Left colon (tissue), 2 donors: Measurements from ENCODE around the gene ZNF423. TPM values are rescaled to one million over a fixed set of nuclear protein-coding genes. Genes with fewer than 3 reads are reported as not detected.

Experiments
- ATAC-seq: fragments of 200-7000 bp; cut with Tn5 transposase; one replicate; pipeline ENCODE4 v1.9.1; 2020; ENCODE audit warnings: mild to moderate bottlenecking, moderate library complexity
- DNase-seq, 2 donors: peaks; one replicate each; pipeline ENCODE4 v3.0.0-alpha.2; 2020
- intact Hi-C, 2 donors: fragments of 100-400 bp; cut with DNase I in 1 of 2; cut with micrococcal nuclease in 1 of 2; formaldehyde crosslinking; loops; one replicate each; pipeline versions ENCODE4 v1.11.2 to v1.14.0; 2022; cut with DNase I, micrococcal nuclease
- total RNA-seq, 2 donors: library from RNA; stranded (reverse); fragmentation: NEBNext Ultra II Directional; extraction: Animal tissue kit (Norgen Biotek cat#: 25700); gene quantifications; one replicate each; pipeline ENCODE4 v1.2.1, GENCODE V29; 2021
- donor health status: DM: no; HTN: no; CAD: no.
- donor health status: DM: yes; HTN: yes; CAD: no.

The ZNF423 gene
- total RNA-seq, 2 donors from 2014 or later: 8.2 to 10.5 TPM

- ATAC-seq (no peak), DNase-seq (no peak)
- intact Hi-C loops: no loop called here
Measured at GRCh38 chr16:49485663-49486062, 370.2 kb downstream of the ZNF423 start.

- no peak for ATAC-seq
- intact Hi-C loops: no loop called here
Measured at GRCh38 chr16:49484936-49485335, 371.0 kb downstream of the ZNF423 start.

GRCh38 chr16:49484451-49484849 lies 371.5 kb downstream of the ZNF423 start:
- intact Hi-C loops: no loop called here
- peak; percentile 66 to 74 for DNase-seq
- ATAC-seq: peak; percentile 100

More at GRCh38 chr16:49484936-49485335, 371.0 kb downstream of the ZNF423 start:
- DNase-seq: no peak

GRCh38 chr16:49483651-49484450 lies 372.1 kb downstream of the ZNF423 start:
- ATAC-seq: no peak
- DNase-seq: no peak
- intact Hi-C loops: no loop called here

- DNase-seq: no peak
- no peak for ATAC-seq
- intact Hi-C loops: no loop called here
Measured at GRCh38 chr16:49483251-49483650, 372.7 kb downstream of the ZNF423 start.

- ATAC-seq: no peak
- intact Hi-C loops: no loop called here
- DNase-seq: no peak
Measured at GRCh38 chr16:49482690-49483089, 373.2 kb downstream of the ZNF423 start.

GRCh38 chr16:49478616-49479015 lies 377.3 kb downstream of the ZNF423 start:
- intact Hi-C loops: no loop called here
- no peak for ATAC-seq
- no peak for DNase-seq

- ATAC-seq (no peak), DNase-seq (no peak)
- intact Hi-C loops: no loop called here
Measured at GRCh38 chr16:49478107-49478506, 377.8 kb downstream of the ZNF423 start.

- ATAC-seq: no peak
- intact Hi-C loops: no loop called here
Measured at GRCh38 chr16:49477250-49477895, 378.5 kb downstream of the ZNF423 start.

GRCh38 chr16:49474741-49475140 lies 381.2 kb downstream of the ZNF423 start:
- no peak for ATAC-seq
- intact Hi-C loops: no loop called here
- DNase-seq: peak in 1 of 2 donors; percentile 0

More at GRCh38 chr16:49477250-49477895, 378.5 kb downstream of the ZNF423 start:
- no peak for DNase-seq

GRCh38 chr16:49473773-49474172 lies 382.1 kb downstream of the ZNF423 start:
- no peak for DNase-seq

GRCh38 chr16:49473131-49473530 lies 382.8 kb downstream of the ZNF423 start:
- DNase-seq (no peak), ATAC-seq (no peak)
- intact Hi-C loops: no loop called here

More at GRCh38 chr16:49473773-49474172, 382.1 kb downstream of the ZNF423 start:
- no peak for ATAC-seq
- intact Hi-C loops: no loop called here

- intact Hi-C loops: no loop called here
- ATAC-seq (no peak), DNase-seq (peak in 1 of 2 donors; percentile 2)
Measured at GRCh38 chr16:49472598-49472997, 383.3 kb downstream of the ZNF423 start.

- DNase-seq: no peak
- intact Hi-C loops: no loop called here
- no peak for ATAC-seq
Measured at GRCh38 chr16:49471038-49471727, 384.7 kb downstream of the ZNF423 start.

GRCh38 chr16:49470513-49470991 lies 385.4 kb downstream of the ZNF423 start:
- ATAC-seq (no peak), DNase-seq (no peak)
- intact Hi-C loops: no loop called here

- DNase-seq (no peak), ATAC-seq (no peak)
- intact Hi-C loops: no loop called here
Measured at GRCh38 chr16:49469930-49470451, 385.9 kb downstream of the ZNF423 start.

- ATAC-seq (no peak), DNase-seq (no peak)
- intact Hi-C loops: no loop called here
Measured at GRCh38 chr16:49469311-49469670, 386.6 kb downstream of the ZNF423 start.

GRCh38 chr16:49468611-49469310 lies 387.2 kb downstream of the ZNF423 start:
- DNase-seq (no peak), ATAC-seq (no peak)
- intact Hi-C loops: no loop called here
